NCI-H345 (cell line): ENCODE results near the gene LMO7.

Experiments used
- DNase-seq: peaks from one replicate; lab custom pipeline; 2025; lab: John Stamatoyannopoulos, UW

LMO7 gene

DNA sequence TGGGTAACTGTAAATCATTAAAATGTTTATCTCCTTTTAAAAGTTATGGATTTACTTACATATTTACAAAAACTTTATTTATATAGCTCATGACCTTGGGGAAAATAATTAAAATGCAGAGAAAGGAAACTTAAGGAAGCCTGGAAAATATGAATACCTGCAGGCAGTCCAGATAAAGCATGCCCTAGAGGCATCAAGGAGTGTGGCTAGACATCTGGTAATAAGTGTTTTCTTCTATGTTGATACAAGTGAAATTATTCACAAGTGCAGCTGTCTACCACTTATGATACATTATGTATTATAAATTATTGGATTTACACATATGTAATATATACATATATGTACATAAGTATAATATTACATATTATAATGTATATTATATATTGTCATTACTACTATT, 207.9 kb downstream of the LMO7 start:
- DNase-seq, result no peak

DNA sequence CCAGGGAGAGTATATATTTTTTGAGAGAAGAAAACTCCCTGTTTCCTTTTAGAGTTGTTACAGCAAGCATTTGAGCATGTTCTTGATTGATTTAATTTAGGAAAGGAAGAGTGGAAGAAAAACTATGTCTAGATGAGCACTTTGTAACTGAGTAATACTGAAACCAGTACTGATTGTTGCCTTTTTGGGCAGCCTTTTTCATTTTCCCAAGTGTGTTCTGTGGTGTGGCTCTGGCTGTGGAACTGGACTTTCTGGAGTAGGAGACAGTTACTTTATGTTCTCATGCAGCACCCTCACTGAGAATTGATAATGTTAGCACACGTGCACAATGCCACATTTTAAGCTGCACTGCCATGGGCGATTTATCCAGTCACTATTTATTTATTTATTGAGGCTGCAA, 211.5 kb downstream of the LMO7 start:
- no peak for DNase-seq

GRCh38 chr13:75850916-75851315, 214.8 kb downstream of the LMO7 start:
- DNase-seq, result no peak

GRCh38 chr13:75855216-75855615, 219.1 kb downstream of the LMO7 start:
- DNase-seq, result no peak

DNA sequence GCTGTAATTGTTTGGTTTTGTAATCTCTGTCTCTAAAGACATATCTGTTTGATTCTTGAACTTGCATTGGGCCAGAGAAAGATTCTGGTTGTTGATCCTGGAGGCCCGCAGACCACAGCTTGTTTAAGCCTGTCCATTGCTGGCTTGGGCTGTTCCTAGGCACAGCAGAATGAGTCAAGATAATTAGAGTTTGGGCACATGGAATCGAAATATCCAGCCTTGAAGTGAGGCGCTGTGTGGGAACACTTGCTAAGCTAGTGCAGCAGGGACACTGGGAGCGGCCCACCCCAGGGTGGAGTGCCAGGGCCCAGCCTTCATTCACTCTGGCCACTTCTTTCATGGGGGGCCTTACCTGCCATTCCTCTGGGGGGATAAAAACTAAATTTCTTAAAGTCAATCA, 219.7 kb downstream of the LMO7 start:
- no peak for DNase-seq

DNA sequence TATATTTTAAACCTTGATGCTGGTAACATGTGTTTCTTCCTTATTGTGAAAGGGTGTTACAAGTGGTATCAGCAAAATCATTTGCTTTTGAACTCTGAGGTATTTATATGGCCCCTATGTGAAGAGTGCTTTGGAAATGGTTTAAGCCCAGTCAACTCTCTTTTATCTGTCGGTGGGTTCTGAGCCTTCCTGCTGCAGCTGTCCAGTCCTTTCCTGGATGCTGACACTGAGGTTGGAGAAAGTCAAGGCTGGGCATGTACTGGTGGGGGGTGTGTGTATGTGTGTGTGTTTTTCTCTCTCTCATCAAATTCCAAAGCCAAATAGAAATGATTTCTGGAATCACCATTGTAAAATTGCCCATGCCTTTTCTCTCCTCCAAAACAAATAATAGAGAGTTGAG, 221.2 kb downstream of the LMO7 start:
- no peak for DNase-seq

- DNase-seq, result no peak
Measured at GRCh38 chr13:75860935-75861334, 224.8 kb downstream of the LMO7 start.

- no peak for DNase-seq
Measured at GRCh38 chr13:75861786-75862185, 225.7 kb downstream of the LMO7 start.

DNA sequence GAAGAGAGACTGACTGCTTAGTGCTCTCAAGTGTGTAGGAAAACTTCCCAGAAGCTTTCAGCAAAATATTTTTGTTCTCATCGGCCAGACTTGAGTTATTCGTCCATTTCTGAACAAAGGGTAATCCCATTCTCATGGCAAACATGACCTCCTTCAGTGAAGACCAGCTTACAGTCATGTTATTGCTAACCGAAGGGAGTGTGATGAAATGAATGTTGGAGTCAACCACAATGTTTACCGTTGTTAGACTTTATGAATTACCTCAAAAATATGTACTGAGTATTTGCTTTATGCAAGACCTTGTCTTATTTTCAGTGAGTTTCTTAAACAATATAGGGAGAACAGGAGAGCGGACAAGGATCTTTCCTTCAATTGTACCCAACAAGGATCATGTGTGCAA, 228.6 kb downstream of the LMO7 start:
- no peak for DNase-seq

GRCh38 chr13:75867379-75868117, 231.4 kb downstream of the LMO7 start:
- DNase-seq, result no peak

DNA sequence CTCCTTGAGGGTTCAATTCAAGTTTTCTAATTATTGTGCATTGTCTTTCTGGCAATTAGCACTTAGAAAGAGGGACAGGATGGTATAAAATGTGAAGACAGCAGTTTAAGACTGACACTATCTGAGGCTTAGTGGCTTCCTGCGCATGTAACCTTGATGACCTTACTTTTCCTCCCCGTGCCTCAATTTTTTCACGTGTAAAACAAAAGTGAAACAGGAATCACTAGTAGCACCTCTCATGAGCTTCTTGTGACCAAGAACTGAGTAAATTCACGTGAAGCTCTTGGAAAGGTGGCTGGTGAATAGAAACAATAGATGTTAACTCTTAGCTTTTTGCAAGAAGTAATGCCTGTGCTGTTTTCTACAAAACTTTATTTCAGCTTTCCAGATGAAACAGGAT, 233.9 kb downstream of the LMO7 start:
- no peak for DNase-seq

DNA sequence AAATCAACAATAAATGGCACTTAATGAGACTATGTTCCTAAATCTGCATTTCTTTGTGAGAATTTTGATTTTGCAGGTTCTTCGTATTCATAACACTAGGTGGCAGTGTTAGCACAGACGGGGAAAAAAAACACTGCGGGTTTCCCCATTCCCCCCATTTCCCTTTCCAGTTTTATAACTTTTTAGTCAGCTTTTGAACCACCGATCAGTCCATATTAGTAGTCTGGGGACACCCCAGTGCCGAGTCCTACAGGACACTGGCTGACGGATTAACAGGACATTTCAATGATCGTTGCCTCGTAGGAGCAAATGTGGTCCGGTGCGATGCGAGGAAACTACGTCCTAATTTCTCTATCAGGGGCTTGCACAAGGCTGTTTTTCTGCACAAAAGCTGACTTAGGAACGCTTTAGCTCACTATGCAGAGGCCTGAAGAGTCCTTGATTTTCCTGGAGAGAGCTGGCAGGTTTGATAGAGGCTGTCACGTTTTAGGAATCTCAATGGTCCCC, 234.3 kb downstream of the LMO7 start:
- peak; percentile 5 for DNase-seq

DNA sequence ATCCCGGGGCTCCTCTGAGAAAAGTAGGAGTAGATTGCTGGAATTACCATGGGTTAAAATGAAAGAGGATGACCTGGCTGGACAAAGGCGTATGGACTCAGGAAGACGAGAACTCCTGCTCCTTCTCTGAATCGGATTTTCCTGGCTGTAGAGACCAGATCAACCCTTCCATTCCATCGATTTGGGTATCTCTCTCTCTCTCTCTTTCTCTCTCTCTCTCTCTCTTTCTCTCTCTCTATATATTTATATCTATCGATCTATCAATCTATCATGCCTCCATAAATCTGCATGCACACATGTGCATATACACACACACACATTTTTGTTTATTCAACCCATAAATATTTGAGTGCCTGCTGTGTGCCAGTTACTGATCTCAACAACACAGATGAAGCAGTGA, 234.9 kb downstream of the LMO7 start:
- no peak for DNase-seq

DNA sequence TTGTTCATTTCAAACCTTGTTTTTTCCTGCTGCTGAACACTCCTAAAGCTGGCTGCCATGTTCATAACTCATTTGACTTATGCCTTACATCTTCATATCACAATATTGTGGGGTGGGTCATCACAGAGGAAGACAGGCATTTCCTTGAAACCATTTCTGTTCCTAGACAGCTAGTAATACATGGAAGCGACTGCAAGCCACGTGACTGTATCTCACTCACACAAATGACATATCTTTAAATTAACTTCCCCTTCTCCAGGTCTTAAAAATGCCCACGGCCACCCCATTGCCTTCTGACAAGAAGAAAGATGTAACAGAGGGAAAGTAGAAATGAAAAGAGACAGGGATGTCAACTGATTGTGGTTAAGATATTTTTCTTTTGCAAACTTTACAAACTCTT, 236.8 kb downstream of the LMO7 start:
- no peak for DNase-seq

- DNase-seq, result no peak
Measured at GRCh38 chr13:75873494-75873893, 237.4 kb downstream of the LMO7 start.

GRCh38 chr13:75875450-75875849, 239.3 kb downstream of the LMO7 start:
- no peak for DNase-seq

DNA sequence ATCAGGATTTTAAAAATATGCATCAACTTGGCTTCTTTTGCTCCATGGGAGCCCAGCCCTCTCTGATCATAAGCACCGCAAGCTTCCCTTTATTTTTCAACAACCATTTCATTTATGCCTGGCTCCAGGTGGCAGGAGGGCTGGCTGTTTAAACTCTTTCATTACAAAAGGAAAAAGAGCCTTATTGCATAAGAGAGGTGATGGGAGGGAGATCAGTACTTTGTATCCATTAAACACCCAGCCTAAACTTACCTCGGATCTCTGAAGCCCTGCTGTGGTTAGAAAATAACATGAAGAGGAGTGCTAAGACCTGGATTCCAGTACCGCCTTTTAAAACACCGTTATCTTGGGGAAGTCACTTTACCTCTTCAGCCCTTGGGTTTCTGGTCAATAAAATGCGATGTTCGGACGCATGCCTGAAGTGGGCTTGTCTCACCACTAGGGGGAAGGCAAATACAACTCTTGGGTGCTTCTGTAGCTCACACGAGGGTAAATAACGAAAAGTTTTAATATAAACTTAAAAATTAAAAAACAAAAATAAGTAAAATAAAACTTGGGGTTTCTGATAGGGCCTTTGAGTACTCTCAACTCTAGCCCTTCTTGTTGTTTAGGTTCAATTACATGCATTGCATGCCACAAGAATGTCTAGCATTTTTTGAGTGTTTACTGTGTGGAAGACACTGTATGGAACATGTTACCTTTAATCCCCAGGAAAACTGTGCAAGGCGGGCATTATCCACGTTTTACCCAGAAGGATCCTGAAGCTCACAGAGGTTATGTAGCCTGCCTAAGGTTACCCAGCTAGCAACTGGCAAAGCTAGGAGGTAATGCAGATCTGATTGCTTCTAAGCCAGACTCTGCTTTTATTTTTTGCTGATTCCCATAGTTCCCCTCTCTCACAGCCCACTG, 240.3 kb downstream of the LMO7 start:
- DNase-seq, result peak; percentile 70

GRCh38 chr13:75877071-75877470, 240.9 kb downstream of the LMO7 start:
- DNase-seq, result no peak

DNA sequence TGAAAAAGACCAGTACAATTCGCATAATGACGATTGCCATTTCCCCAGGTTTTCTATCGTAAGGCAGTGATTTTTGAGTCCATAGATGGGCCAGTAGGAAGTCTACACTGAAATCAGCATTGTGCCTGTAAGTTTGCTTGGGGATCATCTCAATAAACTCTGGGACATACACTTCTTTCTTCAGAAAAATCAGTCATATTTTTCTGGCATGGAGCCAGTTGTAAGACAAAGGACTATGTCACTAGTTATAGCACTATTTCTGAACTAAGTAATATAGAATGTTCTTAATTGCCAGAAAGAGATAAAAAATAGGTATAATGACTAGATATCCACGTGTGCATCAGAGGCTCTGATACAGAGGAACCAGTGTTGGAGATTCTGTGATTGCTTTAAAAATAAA, 243.5 kb downstream of the LMO7 start:
- no peak for DNase-seq

- DNase-seq, result no peak
Measured at GRCh38 chr13:75881109-75881775, 245.1 kb downstream of the LMO7 start.

DNA sequence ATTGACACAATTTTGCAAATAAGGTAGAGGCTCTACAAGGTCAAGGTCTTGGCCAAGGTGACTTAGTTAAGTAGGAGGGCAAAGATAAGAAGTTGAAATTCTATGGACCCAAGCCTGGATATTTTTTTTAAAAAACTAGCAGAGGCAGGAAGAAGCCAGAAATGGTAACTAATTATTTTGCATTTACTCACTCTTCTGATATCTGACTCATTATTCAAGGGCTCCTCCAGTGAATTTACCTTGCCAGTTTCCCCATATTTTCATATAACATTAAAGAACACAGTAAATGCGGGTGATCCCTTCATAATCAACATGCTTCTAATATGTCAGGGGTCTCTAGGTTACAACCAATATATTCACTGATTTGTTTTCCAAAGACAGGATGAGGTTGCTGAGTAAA, 246.1 kb downstream of the LMO7 start:
- DNase-seq, result no peak

- DNase-seq, result no peak
Measured at GRCh38 chr13:75889427-75889826, 253.3 kb downstream of the LMO7 start.

- no peak for DNase-seq
Measured at GRCh38 chr13:75895168-75895567, 259.0 kb downstream of the LMO7 start.
